Nephron progenitor cell (in vitro differentiated cells): Measurements from ENCODE around the gene EMC9.

Source experiments
- DNase-seq: peaks from one replicate; pipeline ENCODE4 v3.0.0; 2021
- H3K27ac Mint-ChIP-seq: 2 replicates; pipeline ENCODE4 v1.8.0; 2021; ENCODE audit warnings: mild to moderate bottlenecking, moderate library complexity, mixed read lengths
- H3K27me3 Mint-ChIP-seq: 2 replicates; pipeline ENCODE4 v1.8.0; 2021; ENCODE audit warnings: mild to moderate bottlenecking, low read depth, mixed read lengths; ENCODE audit not compliant: poor library complexity
- H3K36me3 Mint-ChIP-seq: 2 replicates; pipeline ENCODE4 v1.8.0; 2021; ENCODE audit warnings: low read depth, mixed read lengths
- H3K4me1 Mint-ChIP-seq: 2 replicates; pipeline ENCODE4 v1.8.0; 2021; ENCODE audit warnings: mixed read lengths
- H3K4me3 Mint-ChIP-seq: 2 replicates; pipeline ENCODE4 v1.8.0; 2021; ENCODE audit warnings: mild to moderate bottlenecking, moderate library complexity, mixed read lengths
- H3K9me3 Mint-ChIP-seq: 2 replicates; pipeline ENCODE4 v1.8.0; 2021; ENCODE audit warnings: mild to moderate bottlenecking, moderate library complexity, mixed read lengths
- CTCF ChIP-seq: fragments of 200-600 bp; sonication (generic); IDR thresholded peaks from 2 replicates; pipeline ENCODE4 v1.5.0; 2021; ENCODE audit warnings: antibody characterized with exemption

The EMC9 gene

GRCh38 chr14:24183014-24183481 is 41.7 kb upstream of the EMC9 start:
- Mint-ChIP-seq H3K4me3 (no peak overlapping the region), H3K9me3 (no peaks in the 10 kb centered on the region), H3K36me3 (peaks cover 21% of the 10 kb centered on the region), H3K4me1 (peaks cover 20% of the 10 kb centered on the region), H3K27me3 (peaks cover 6% of the 10 kb centered on the region), H3K27ac (no peak overlapping the region)
- no peak for TF ChIP-seq CTCF
- no peak for DNase-seq

- H3K27me3 Mint-ChIP-seq = peaks cover 2% of the 10 kb centered on the region
- no peak for TF ChIP-seq CTCF
- no peak for DNase-seq
- H3K4me1 Mint-ChIP-seq = peaks cover 13% of the 10 kb centered on the region
- peaks cover 22% of the 10 kb centered on the region for H3K36me3 Mint-ChIP-seq
- no peaks in the 10 kb centered on the region for H3K9me3 Mint-ChIP-seq
- H3K27ac Mint-ChIP-seq = peak overlapping the region; percentile 97
- H3K4me3 Mint-ChIP-seq = no peak overlapping the region
Measured at GRCh38 chr14:24182110-24182882, 40.9 kb upstream of the EMC9 start.

GRCh38 chr14:24181371-24182077 is 40.1 kb upstream of the EMC9 start:
- no peak overlapping the region for H3K4me3 Mint-ChIP-seq
- no peaks in the 10 kb centered on the region for H3K9me3 Mint-ChIP-seq
- H3K27ac Mint-ChIP-seq = peak overlapping the region; percentile 97
- TF ChIP-seq CTCF = no peak
- H3K27me3 Mint-ChIP-seq = peaks cover 2% of the 10 kb centered on the region
- no peak for DNase-seq
- H3K4me1 Mint-ChIP-seq = peaks cover 8% of the 10 kb centered on the region
- H3K36me3 Mint-ChIP-seq = peaks cover 27% of the 10 kb centered on the region

GRCh38 chr14:24179961-24180796 is 38.8 kb upstream of the EMC9 start:
- DNase-seq = no peak
- H3K4me3 Mint-ChIP-seq = no peak overlapping the region
- H3K27ac Mint-ChIP-seq = peak overlapping the region; percentile 93
- peaks cover 9% of the 10 kb centered on the region for H3K4me1 Mint-ChIP-seq
- no peak for TF ChIP-seq CTCF
- no peaks in the 10 kb centered on the region for H3K9me3 Mint-ChIP-seq
- no peaks in the 10 kb centered on the region for H3K27me3 Mint-ChIP-seq
- H3K36me3 Mint-ChIP-seq = peaks cover 22% of the 10 kb centered on the region

- Mint-ChIP-seq H3K4me3 (no peak overlapping the region), H3K36me3 (peaks cover 29% of the 10 kb centered on the region)
Measured at GRCh38 chr14:24179294-24179960, 38.0 kb upstream of the EMC9 start.

More at GRCh38 chr14:24179294-24179960, 38.0 kb upstream of the EMC9 start:
- no peak for TF ChIP-seq CTCF
- Mint-ChIP-seq H3K27ac (peak overlapping the region; percentile 93), H3K4me1 (peaks cover 16% of the 10 kb centered on the region), H3K9me3 (no peaks in the 10 kb centered on the region), H3K27me3 (no peaks in the 10 kb centered on the region)
- no peak for DNase-seq
